ENCODE results near the gene NOC2L. TPM values are rescaled to one million over a fixed set of nuclear protein-coding genes. Genes with fewer than 3 reads are reported as not detected.
A peak's percentile ranks its signal among the peaks of the same experiment; 100 is the strongest.
"Not testable (repeated sequence)": the region's sequence is repeated elsewhere in the genome, so short reads cannot be mapped to it uniquely, and the experiment has no call there.

NOC2L gene
- total RNA-seq, 1 experiment from 2014 or later, result 277 TPM

- DNase-seq, result no peak
- no peak overlapping the region for H3K4me3 ChIP-seq
Observed at GRCh38 chr1:996851-997712, 38.0 kb upstream of the NOC2L start.

GRCh38 chr1:995665-996633 lies 36.9 kb upstream of the NOC2L start:
- no peaks in the 10 kb centered on the region for H3K36me3 ChIP-seq
- no peak for DNase-seq
- H3K27me3 ChIP-seq, result no peaks in the 10 kb centered on the region
- H3K9me3 ChIP-seq, result no peaks in the 10 kb centered on the region
- H3K4me3 ChIP-seq, result no peak overlapping the region

More at GRCh38 chr1:996851-997712, 38.0 kb upstream of the NOC2L start:
- no peaks in the 10 kb centered on the region for H3K36me3 ChIP-seq
- H3K27me3 ChIP-seq, result no peaks in the 10 kb centered on the region
- H3K9me3 ChIP-seq, result no peaks in the 10 kb centered on the region

GRCh38 chr1:994546-994945 lies 35.5 kb upstream of the NOC2L start:
- not testable (repeated sequence) for H3K27me3 ChIP-seq, H3K36me3 ChIP-seq, H3K9me3 ChIP-seq, DNase-seq, H3K4me3 ChIP-seq

- DNase-seq, result no peak
- no peaks in the 10 kb centered on the region for H3K36me3 ChIP-seq
- no peak overlapping the region for H3K4me3 ChIP-seq
- no peaks in the 10 kb centered on the region for H3K9me3 ChIP-seq
- no peaks in the 10 kb centered on the region for H3K27me3 ChIP-seq
Observed at GRCh38 chr1:993379-993995, 34.4 kb upstream of the NOC2L start.

- H3K9me3 ChIP-seq, result no peaks in the 10 kb centered on the region
- no peak overlapping the region for H3K4me3 ChIP-seq
- no peak for DNase-seq
- H3K27me3 ChIP-seq, result no peaks in the 10 kb centered on the region
- H3K36me3 ChIP-seq, result no peaks in the 10 kb centered on the region
Observed at GRCh38 chr1:992362-992761, 33.3 kb upstream of the NOC2L start.

- Histone ChIP-seq H3K27me3 (no peaks in the 10 kb centered on the region), H3K9me3 (no peaks in the 10 kb centered on the region), H3K36me3 (no peaks in the 10 kb centered on the region), H3K4me3 (no peak overlapping the region)
- DNase-seq, result no peak
Observed at GRCh38 chr1:991895-992294, 32.8 kb upstream of the NOC2L start.

- not testable (repeated sequence) for H3K4me3 ChIP-seq, H3K36me3 ChIP-seq, H3K9me3 ChIP-seq, H3K27me3 ChIP-seq, DNase-seq
Observed at GRCh38 chr1:991275-991674, 32.2 kb upstream of the NOC2L start.

GRCh38 chr1:988061-988460 lies 29.0 kb upstream of the NOC2L start:
- not testable (repeated sequence) for H3K9me3 ChIP-seq, H3K4me3 ChIP-seq, H3K27me3 ChIP-seq, H3K36me3 ChIP-seq
- peak; percentile 34 for DNase-seq

- Histone ChIP-seq H3K4me3 (no peak overlapping the region), H3K27me3 (no peaks in the 10 kb centered on the region), H3K36me3 (no peaks in the 10 kb centered on the region), H3K9me3 (no peaks in the 10 kb centered on the region)
- no peak for DNase-seq
Observed at GRCh38 chr1:985126-985525, 26.1 kb upstream of the NOC2L start.

GRCh38 chr1:984476-984814 lies 25.4 kb upstream of the NOC2L start:
- H3K27me3 ChIP-seq, result no peaks in the 10 kb centered on the region
- no peak overlapping the region; the same call in 1 of the 2 replicates for H3K4me3 ChIP-seq
- DNase-seq, result no peak
- H3K9me3 ChIP-seq, result no peaks in the 10 kb centered on the region
- H3K36me3 ChIP-seq, result no peaks in the 10 kb centered on the region

GRCh38 chr1:983798-984475 lies 24.9 kb upstream of the NOC2L start:
- Histone ChIP-seq H3K4me3 (no peak overlapping the region; the same call in 1 of the 2 replicates), H3K9me3 (no peaks in the 10 kb centered on the region), H3K36me3 (no peaks in the 10 kb centered on the region), H3K27me3 (no peaks in the 10 kb centered on the region)
- peak; percentile 41 for DNase-seq

- H3K9me3 ChIP-seq, result no peaks in the 10 kb centered on the region
- no peaks in the 10 kb centered on the region for H3K27me3 ChIP-seq
- H3K36me3 ChIP-seq, result no peaks in the 10 kb centered on the region
- DNase-seq, result no peak
- no peak overlapping the region for H3K4me3 ChIP-seq
Observed at GRCh38 chr1:982765-983436, 23.8 kb upstream of the NOC2L start.

- Histone ChIP-seq H3K36me3 (no peaks in the 10 kb centered on the region), H3K4me3 (no peak within 1 kb of the TSS), H3K27me3 (no peaks in the 10 kb centered on the region), H3K9me3 (no peaks in the 10 kb centered on the region)
- no peak for DNase-seq
Observed at GRCh38 chr1:981955-982558, 23.0 kb upstream of the NOC2L start, which contains the start of gene PERM1. Gene PERM1, minus strand, starts transcription at chr1:982093. Its CDS starts 1,064 bp downstream, at chr1:981029.

- DNase-seq, result no peak
- no peaks in the 10 kb centered on the region for H3K27me3 ChIP-seq
- H3K36me3 ChIP-seq, result no peaks in the 10 kb centered on the region
- H3K9me3 ChIP-seq, result no peaks in the 10 kb centered on the region
- H3K4me3 ChIP-seq, result no peak overlapping the region
Observed at GRCh38 chr1:981491-981954, 22.5 kb upstream of the NOC2L start.

- DNase-seq, result no peak
- Histone ChIP-seq H3K4me3 (no peak overlapping the region), H3K27me3 (no peaks in the 10 kb centered on the region), H3K36me3 (no peaks in the 10 kb centered on the region), H3K9me3 (no peaks in the 10 kb centered on the region)
Observed at GRCh38 chr1:980602-981395, 21.7 kb upstream of the NOC2L start.

All from MG63 (cell line).